ENCODE data around the gene CCDC68. TPM values are rescaled to one million over a fixed set of nuclear protein-coding genes. Genes with fewer than 3 reads are reported as not detected.
A peak's percentile ranks its signal among the peaks of the same experiment; 100 is the strongest.
"Not testable (repeated sequence)": the region's sequence is repeated elsewhere in the genome, so short reads cannot be mapped to it uniquely, and the experiment has no call there.

Gene CCDC68
- polyA plus RNA-seq, 3 donors from 2014 or later: not detected

- no peaks in the 10 kb centered on the region for H3K27me3 Mint-ChIP-seq (ENCODE audit: low read depth in 3 of 3)
- peaks cover 4 to 20% (median 15%) of the 10 kb centered on the region in 3 donors for H3K36me3 Mint-ChIP-seq
- DNase-seq: no peak
- no peaks in the 10 kb centered on the region for H3K9me3 Mint-ChIP-seq
- peaks cover 40 to 59% of the 10 kb centered on the region in 2 donors for H3K4me1 Mint-ChIP-seq
- no peak overlapping the region for H3K4me3 Mint-ChIP-seq
- H3K27ac Mint-ChIP-seq: peak overlapping the region in 1 of 6 donors; percentile 43
Observed at GRCh38 chr18:54871231-54871630, 88.0 kb downstream of the CCDC68 start.

- Mint-ChIP-seq H3K27me3 (ENCODE audit: low read depth in 3 of 3) (no peaks in the 10 kb centered on the region), H3K4me1 (peaks cover 17 to 39% of the 10 kb centered on the region in 2 donors), H3K27ac (no peak overlapping the region), H3K4me3 (no peak overlapping the region), H3K36me3 (peaks cover 4 to 22% (median 12%) of the 10 kb centered on the region in 3 donors), H3K9me3 (no peaks in the 10 kb centered on the region)
- no peak for DNase-seq
Observed at GRCh38 chr18:54867131-54867530, 92.1 kb downstream of the CCDC68 start.

- H3K27ac Mint-ChIP-seq: no peak overlapping the region
Observed at GRCh38 chr18:54860941-54861340, 98.3 kb downstream of the CCDC68 start.

GRCh38 chr18:54859667-54860421, 99.4 kb downstream of the CCDC68 start:
- H3K4me3 Mint-ChIP-seq: no peak overlapping the region
- peaks cover 14 to 55% of the 10 kb centered on the region in 2 donors for H3K4me1 Mint-ChIP-seq
- H3K27ac Mint-ChIP-seq: peak overlapping the region in 1 of 6 donors; percentile 73
- no peak for DNase-seq
- peaks cover 0 to 18% (median 13%) of the 10 kb centered on the region in 3 donors for H3K36me3 Mint-ChIP-seq
- H3K9me3 Mint-ChIP-seq: no peaks in the 10 kb centered on the region
- H3K27me3 Mint-ChIP-seq (ENCODE audit: low read depth in 3 of 3): no peaks in the 10 kb centered on the region

More at GRCh38 chr18:54860941-54861340, 98.3 kb downstream of the CCDC68 start:
- DNase-seq: no peak
- no peaks in the 10 kb centered on the region for H3K27me3 Mint-ChIP-seq (ENCODE audit: low read depth in 3 of 3)
- H3K4me1 Mint-ChIP-seq: peaks cover 13 to 51% of the 10 kb centered on the region in 2 donors
- peaks cover 0 to 16% (median 12%) of the 10 kb centered on the region in 3 donors for H3K36me3 Mint-ChIP-seq
- H3K4me3 Mint-ChIP-seq: no peak overlapping the region
- no peaks in the 10 kb centered on the region for H3K9me3 Mint-ChIP-seq

GRCh38 chr18:54857499-54857898, 101.8 kb downstream of the CCDC68 start:
- Mint-ChIP-seq H3K4me1 (peaks cover 32 to 61% of the 10 kb centered on the region in 2 donors), H3K9me3 (no peaks in the 10 kb centered on the region), H3K36me3 (peaks cover 0 to 14% (median 5%) of the 10 kb centered on the region in 3 donors), H3K27ac (no peak overlapping the region), H3K27me3 (ENCODE audit: low read depth in 3 of 3) (no peaks in the 10 kb centered on the region), H3K4me3 (no peak overlapping the region)
- no peak for DNase-seq

- DNase-seq: no peak
- Mint-ChIP-seq H3K27me3 (ENCODE audit: low read depth in 3 of 3) (no peaks in the 10 kb centered on the region), H3K4me1 (peaks cover 34 to 62% of the 10 kb centered on the region in 2 donors), H3K9me3 (no peaks in the 10 kb centered on the region), H3K36me3 (peaks cover 0 to 11% (median 5%) of the 10 kb centered on the region in 3 donors), H3K4me3 (no peak overlapping the region), H3K27ac (no peak overlapping the region)
Observed at GRCh38 chr18:54856105-54856646, 103.1 kb downstream of the CCDC68 start.

GRCh38 chr18:54855050-54855449, 104.2 kb downstream of the CCDC68 start:
- H3K36me3 Mint-ChIP-seq; H3K27me3 Mint-ChIP-seq (ENCODE audit: low read depth in 3 of 3); H3K9me3 Mint-ChIP-seq; H3K4me3 Mint-ChIP-seq; DNase-seq; H3K27ac Mint-ChIP-seq: not testable (repeated sequence)
- H3K4me1 Mint-ChIP-seq: peaks cover 31 to 53% of the 10 kb centered on the region in 2 donors

- H3K9me3 Mint-ChIP-seq: no peaks in the 10 kb centered on the region
- H3K4me1 Mint-ChIP-seq: peaks cover 33 to 61% of the 10 kb centered on the region in 2 donors
- peak overlapping the region; percentile 20 to 62 (median 36) for H3K4me3 Mint-ChIP-seq
- DNase-seq: no peak
- no peaks in the 10 kb centered on the region for H3K27me3 Mint-ChIP-seq (ENCODE audit: low read depth in 3 of 3)
- peak overlapping the region in 4 of 6 donors; percentile 1 to 43 (median 28) for H3K27ac Mint-ChIP-seq
- peaks cover 0 to 5% (median 5%) of the 10 kb centered on the region in 3 donors for H3K36me3 Mint-ChIP-seq
Observed at GRCh38 chr18:54852780-54853675, 106.2 kb downstream of the CCDC68 start.

Other genes with a start within 250 kb of the CCDC68 start
- gene RAB27B, start 131.0 kb downstream of the CCDC68 start, polyA plus RNA-seq: 1 to 10 TPM; 3.9 to 8.1 (median 6.3) TPM

Data from immature natural killer cell (primary cell).